ENCODE measurements around the gene R3HCC1L.

The R3HCC1L gene

DNA sequence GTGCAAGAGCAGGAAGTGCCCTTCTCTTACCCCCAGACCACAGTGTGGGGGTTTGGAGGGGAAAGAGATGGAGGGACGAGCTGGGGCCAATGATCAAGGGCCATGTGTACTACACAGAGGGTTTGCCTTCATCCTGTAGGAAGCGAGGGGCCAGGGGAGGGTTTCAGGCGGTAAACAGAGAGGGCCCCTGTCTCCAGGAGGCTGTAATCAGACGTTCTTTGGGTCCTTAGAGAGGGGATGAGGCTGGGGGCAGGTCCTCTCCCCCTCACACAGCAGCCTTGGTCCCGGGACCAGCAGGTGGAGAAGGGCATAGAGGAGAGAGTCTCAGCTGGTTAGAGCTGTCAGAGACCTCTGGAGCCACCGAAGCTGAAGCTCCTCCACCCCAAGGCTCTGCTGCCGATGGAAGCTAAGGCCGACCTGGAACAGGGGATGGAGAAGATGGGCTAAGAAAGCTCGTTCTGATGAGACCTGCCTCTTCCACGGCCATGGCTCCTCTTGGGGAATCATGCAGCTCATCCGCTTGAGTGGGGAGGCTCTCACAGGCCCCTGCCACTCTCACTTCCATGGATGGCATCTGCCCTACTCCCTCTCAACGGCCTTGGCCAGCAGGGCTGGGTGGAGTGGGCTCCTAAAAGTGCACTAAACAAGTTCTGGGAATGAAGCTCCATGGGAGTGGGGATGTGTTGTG is 130.1 kb downstream of the R3HCC1L start:
- Histone ChIP-seq H3K4me3 (ENCODE audit: insufficient read depth, low read length, poor library complexity, severe bottlenecking) (no peak overlapping the region), H3K79me2 (ENCODE audit: insufficient read depth, low read length) (no peaks in the 10 kb centered on the region), H3F3A (ENCODE audit: insufficient read depth) (no peaks in the 10 kb centered on the region), H2AFZ (ENCODE audit: low read depth, low read length, severe bottlenecking) (no peak overlapping the region), H3K4me2 (ENCODE audit: low read depth, low read length, poor library complexity, severe bottlenecking) (no peak overlapping the region), H3K9me3 (ENCODE audit: insufficient read depth, low read length) (no peaks in the 10 kb centered on the region), H4K20me1 (ENCODE audit: low read depth, low read length) (no peaks in the 10 kb centered on the region), H3K9me2 (replicated peaks; ENCODE audit: insufficient read depth, low read length) (no peaks in the 10 kb centered on the region), H3K36me3 (ENCODE audit: low read length) (no peaks in the 10 kb centered on the region), H3K9ac (ENCODE audit: low read length) (no peak overlapping the region), H3K27ac (ENCODE audit: low read depth, low read length) (no peak overlapping the region), H3K27me3 (ENCODE audit: low read length) (no peaks in the 10 kb centered on the region)
- no peak for TF ChIP-seq EZH2phosphoT487 (conservative IDR thresholded peaks at IDR 0.05; ENCODE audit: low read length)
- TF ChIP-seq, protein P1, sequence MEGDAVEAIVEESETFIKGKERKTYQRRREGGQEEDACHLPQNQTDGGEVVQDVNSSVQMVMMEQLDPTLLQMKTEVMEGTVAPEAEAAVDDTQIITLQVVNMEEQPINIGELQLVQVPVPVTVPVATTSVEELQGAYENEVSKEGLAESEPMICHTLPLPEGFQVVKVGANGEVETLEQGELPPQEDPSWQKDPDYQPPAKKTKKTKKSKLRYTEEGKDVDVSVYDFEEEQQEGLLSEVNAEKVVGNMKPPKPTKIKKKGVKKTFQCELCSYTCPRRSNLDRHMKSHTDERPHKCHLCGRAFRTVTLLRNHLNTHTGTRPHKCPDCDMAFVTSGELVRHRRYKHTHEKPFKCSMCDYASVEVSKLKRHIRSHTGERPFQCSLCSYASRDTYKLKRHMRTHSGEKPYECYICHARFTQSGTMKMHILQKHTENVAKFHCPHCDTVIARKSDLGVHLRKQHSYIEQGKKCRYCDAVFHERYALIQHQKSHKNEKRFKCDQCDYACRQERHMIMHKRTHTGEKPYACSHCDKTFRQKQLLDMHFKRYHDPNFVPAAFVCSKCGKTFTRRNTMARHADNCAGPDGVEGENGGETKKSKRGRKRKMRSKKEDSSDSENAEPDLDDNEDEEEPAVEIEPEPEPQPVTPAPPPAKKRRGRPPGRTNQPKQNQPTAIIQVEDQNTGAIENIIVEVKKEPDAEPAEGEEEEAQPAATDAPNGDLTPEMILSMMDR (IDR thresholded peaks at IDR 0.05; ENCODE audit: insufficient read depth, low read length, poor library complexity, severe bottlenecking): no peak

DNA sequence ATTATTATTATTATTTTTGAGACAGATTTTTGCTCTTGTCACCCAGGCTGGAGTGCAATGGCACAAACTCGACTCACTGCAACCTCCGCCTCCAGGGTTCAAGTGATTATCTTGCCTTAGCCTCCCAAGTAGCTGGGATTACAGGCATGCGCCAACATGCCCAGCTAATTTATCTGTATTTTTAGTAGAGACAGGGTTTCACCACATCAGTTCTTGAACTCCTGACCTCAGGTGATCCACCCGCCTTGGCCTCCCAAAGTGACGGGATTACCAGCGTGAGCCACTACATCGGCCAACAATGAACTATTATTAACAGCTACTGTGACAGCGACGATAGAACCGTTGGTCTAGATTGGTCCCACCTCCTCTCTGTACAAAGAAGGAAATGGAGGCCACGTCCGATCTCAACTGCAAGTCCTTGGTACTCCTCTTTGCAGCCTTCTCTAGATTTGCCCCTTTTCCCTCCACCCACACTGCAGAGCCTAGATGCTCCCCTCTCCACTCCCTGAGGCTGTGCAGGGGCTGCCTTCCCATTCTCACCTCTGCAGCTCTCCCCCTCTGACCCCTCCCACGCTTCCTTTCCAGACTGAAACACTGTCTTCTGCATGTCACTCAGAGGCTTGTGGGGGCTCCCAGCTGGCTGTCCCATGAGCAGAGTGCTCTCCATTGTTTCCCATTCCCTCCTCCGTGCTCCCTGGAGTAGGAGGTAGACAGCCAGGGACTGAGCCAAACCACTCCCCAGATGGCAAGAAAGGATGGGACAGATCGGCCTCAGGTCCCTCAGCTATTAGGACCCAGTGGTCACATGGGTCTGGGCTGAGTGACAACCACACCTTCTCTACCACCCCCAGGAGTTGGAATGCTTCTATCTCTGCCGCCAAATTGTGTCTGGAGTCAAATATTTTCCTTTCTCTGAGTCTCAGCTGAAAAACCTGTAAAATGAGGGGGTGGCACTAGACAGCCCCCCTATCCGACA is 131.2 kb downstream of the R3HCC1L start:
- no peak overlapping the region for H3K9ac ChIP-seq (ENCODE audit: low read length)
- H2AFZ ChIP-seq (ENCODE audit: low read depth, low read length, severe bottlenecking): no peak overlapping the region
- H3K27ac ChIP-seq (ENCODE audit: low read depth, low read length): no peak overlapping the region
- H3K27me3 ChIP-seq (ENCODE audit: low read length): no peaks in the 10 kb centered on the region
- H4K20me1 ChIP-seq (ENCODE audit: low read depth, low read length): no peaks in the 10 kb centered on the region
- no peaks in the 10 kb centered on the region for H3F3A ChIP-seq (ENCODE audit: insufficient read depth)
- H3K4me2 ChIP-seq (ENCODE audit: low read depth, low read length, poor library complexity, severe bottlenecking): no peak overlapping the region
- no peaks in the 10 kb centered on the region for H3K9me3 ChIP-seq (ENCODE audit: insufficient read depth, low read length)
- H3K9me2 ChIP-seq (replicated peaks; ENCODE audit: insufficient read depth, low read length): no peaks in the 10 kb centered on the region
- TF ChIP-seq, protein P1 (IDR thresholded peaks at IDR 0.05; ENCODE audit: insufficient read depth, low read length, poor library complexity, severe bottlenecking): no peak
- TF ChIP-seq EZH2phosphoT487 (conservative IDR thresholded peaks at IDR 0.05; ENCODE audit: low read length): no peak
- no peaks in the 10 kb centered on the region for H3K36me3 ChIP-seq (ENCODE audit: low read length)
- H3K79me2 ChIP-seq (ENCODE audit: insufficient read depth, low read length): no peaks in the 10 kb centered on the region
- H3K4me3 ChIP-seq (ENCODE audit: insufficient read depth, low read length, poor library complexity, severe bottlenecking): no peak overlapping the region

DNA sequence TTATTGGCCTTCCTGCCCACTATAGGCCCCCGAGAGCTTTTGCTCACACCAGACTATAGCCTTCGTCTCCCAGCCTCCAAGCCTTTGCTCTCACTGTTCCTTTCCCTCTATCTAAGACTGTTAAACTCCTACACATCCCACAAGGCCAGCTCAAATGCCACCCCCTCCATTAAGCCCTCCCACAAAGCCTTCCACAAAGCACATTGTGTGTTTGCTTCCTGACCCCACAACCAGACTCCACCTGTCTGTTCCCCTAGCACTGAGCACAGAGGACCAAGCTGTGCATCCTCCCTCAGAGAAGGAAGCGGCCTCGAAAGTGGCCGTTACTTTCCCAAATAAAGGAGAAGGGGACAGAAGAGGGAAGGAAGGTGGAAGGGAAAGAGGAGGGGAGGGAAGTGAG is 132.2 kb downstream of the R3HCC1L start:
- no peaks in the 10 kb centered on the region for H3K9me3 ChIP-seq (ENCODE audit: insufficient read depth, low read length)

More for the DNA sequence above, 132.2 kb downstream of the R3HCC1L start:
- Histone ChIP-seq H4K20me1 (ENCODE audit: low read depth, low read length) (no peaks in the 10 kb centered on the region), H3F3A (ENCODE audit: insufficient read depth) (no peaks in the 10 kb centered on the region), H3K27ac (ENCODE audit: low read depth, low read length) (no peak overlapping the region), H2AFZ (ENCODE audit: low read depth, low read length, severe bottlenecking) (no peak overlapping the region), H3K4me2 (ENCODE audit: low read depth, low read length, poor library complexity, severe bottlenecking) (no peak overlapping the region), H3K9ac (ENCODE audit: low read length) (no peak overlapping the region), H3K79me2 (ENCODE audit: insufficient read depth, low read length) (no peaks in the 10 kb centered on the region), H3K9me2 (replicated peaks; ENCODE audit: insufficient read depth, low read length) (no peaks in the 10 kb centered on the region), H3K27me3 (ENCODE audit: low read length) (no peaks in the 10 kb centered on the region), H3K36me3 (ENCODE audit: low read length) (no peaks in the 10 kb centered on the region), H3K4me3 (ENCODE audit: insufficient read depth, low read length, poor library complexity, severe bottlenecking) (no peak overlapping the region)
- TF ChIP-seq EZH2phosphoT487 (conservative IDR thresholded peaks at IDR 0.05; ENCODE audit: low read length): no peak
- TF ChIP-seq, protein P1 (IDR thresholded peaks at IDR 0.05; ENCODE audit: insufficient read depth, low read length, poor library complexity, severe bottlenecking): no peak
